Measurements from ENCODE around the gene HRH2. TPM values are rescaled to one million over a fixed set of nuclear protein-coding genes. Genes with fewer than 3 reads are reported as not detected.

HRH2 gene
- total RNA-seq, 1 experiment from 2014 or later: 3.3 TPM

DNA sequence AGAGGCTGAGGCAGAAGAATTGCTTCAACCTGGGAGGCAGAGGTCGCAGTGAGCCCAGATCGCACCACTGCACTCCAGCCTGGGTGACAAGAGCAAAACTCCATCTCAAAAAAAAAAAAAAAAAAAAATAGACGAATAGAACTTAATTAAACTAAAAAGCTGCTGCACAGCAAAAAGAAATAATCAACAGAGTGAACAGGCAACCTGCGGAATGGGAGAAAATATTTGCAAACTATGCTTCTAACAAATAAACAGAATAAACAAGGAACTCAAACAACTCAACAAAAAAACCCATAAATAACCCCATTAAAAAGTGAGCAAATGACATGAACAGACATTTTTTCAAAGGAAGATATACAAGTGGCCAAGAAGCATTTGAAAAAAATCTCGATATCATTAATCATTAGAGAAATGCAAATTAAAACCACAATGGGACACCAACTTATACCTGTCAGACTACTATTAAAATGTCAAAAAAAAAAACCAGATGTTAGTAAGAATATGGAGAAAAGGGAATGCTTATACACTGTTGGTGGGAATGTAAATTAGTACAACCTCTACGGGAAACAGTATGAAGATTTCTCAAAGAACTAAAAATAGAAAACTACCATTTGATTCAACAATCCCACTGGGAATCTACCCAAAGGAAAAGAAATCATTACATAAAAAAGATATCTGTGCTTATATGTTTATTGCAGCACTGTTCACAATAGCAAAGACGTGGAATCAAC, 21.9 kb upstream of the HRH2 start:
- Histone ChIP-seq H3K79me2 (ENCODE audit: insufficient read depth, low read length) (no peaks in the 10 kb centered on the region), H3K27me3 (ENCODE audit: insufficient read depth, low read length) (no peaks in the 10 kb centered on the region), H3K4me2 (ENCODE audit: insufficient read depth, insufficient read length, low read length) (no peak overlapping the region), H4K8ac (replicated peaks; ENCODE audit: insufficient read length, low read depth, low read length) (no peak overlapping the region), H3K9ac (ENCODE audit: extremely low read depth, insufficient read length, low read length) (no peak overlapping the region), H2BK12ac (ENCODE audit: insufficient read length, low read depth, low read length) (no peak overlapping the region), H3K23ac (ENCODE audit: insufficient read length, low read depth, low read length) (no peak overlapping the region), H3T11ph (ENCODE audit: low read length) (no peak overlapping the region), H2AK5ac (ENCODE audit: insufficient read length, low read length) (no peak overlapping the region), H3K4me1 (ENCODE audit: insufficient read depth, low read length) (peaks cover 9% of the 10 kb centered on the region; the same call in 1 of the 2 replicates), H3K79me1 (ENCODE audit: insufficient read depth, low read depth, low read length, poor library complexity, severe bottlenecking) (no peaks in the 10 kb centered on the region), H3K23me2 (ENCODE audit: insufficient read length, low read depth, low read length, poor library complexity, severe bottlenecking) (no peaks in the 10 kb centered on the region), H3K27ac (ENCODE audit: insufficient read length, low read depth, low read length) (no peak overlapping the region), H2BK15ac (ENCODE audit: low read depth, low read length) (no peak overlapping the region), H4K91ac (ENCODE audit: insufficient read length, low read depth, low read length) (no peak overlapping the region), H2BK20ac (ENCODE audit: low read depth, low read length, poor library complexity, severe bottlenecking) (no peak overlapping the region), H4K20me1 (ENCODE audit: control insufficient read depth, insufficient read depth, insufficient read length) (no peaks in the 10 kb centered on the region), H2BK120ac (ENCODE audit: low read depth, low read length, poor library complexity, severe bottlenecking) (no peak overlapping the region), H2BK5ac (ENCODE audit: insufficient read length, low read length) (no peak overlapping the region), H3K56ac (ENCODE audit: insufficient read length, low read depth, low read length) (no peak overlapping the region), H3K14ac (ENCODE audit: insufficient read depth, low read length) (no peak overlapping the region), H2AFZ (ENCODE audit: low read length) (no peak overlapping the region), H4K5ac (ENCODE audit: insufficient read length, low read depth, low read length) (no peak overlapping the region), H3K4ac (ENCODE audit: low read depth, low read length) (no peak overlapping the region), H3K9me3 (ENCODE audit: control insufficient read depth, low read depth, low read length) (no peaks in the 10 kb centered on the region), H3K18ac (ENCODE audit: insufficient read length, low read depth, low read length) (no peak overlapping the region)
- Mint-ChIP-seq H3K9me3 (peaks cover 0 to 8% of the 10 kb centered on the region in 2 experiments; a peak in 4 of 5 replicates), H3K27ac (no peak overlapping the region), H3K4me3 (no peak overlapping the region), H3K4me1 (peaks cover 40 to 42% of the 10 kb centered on the region in 2 experiments), H3K27me3 (ENCODE audit: low read depth) (no peaks in the 10 kb centered on the region), H3K36me3 (ENCODE audit: insufficient read depth in 1 of 3, low read depth in 3 of 3) (peaks cover 0 to 5% (median 2%) of the 10 kb centered on the region in 3 experiments; a peak in 1 of 7 replicates)
- no CpG with 5 or more reads among the region's 7 CpGs for WGBS (ENCODE audit: extremely low coverage, insufficient read length, low lambda C conversion rate)
- DNase-seq: no peak
- TF ChIP-seq, protein P1, sequence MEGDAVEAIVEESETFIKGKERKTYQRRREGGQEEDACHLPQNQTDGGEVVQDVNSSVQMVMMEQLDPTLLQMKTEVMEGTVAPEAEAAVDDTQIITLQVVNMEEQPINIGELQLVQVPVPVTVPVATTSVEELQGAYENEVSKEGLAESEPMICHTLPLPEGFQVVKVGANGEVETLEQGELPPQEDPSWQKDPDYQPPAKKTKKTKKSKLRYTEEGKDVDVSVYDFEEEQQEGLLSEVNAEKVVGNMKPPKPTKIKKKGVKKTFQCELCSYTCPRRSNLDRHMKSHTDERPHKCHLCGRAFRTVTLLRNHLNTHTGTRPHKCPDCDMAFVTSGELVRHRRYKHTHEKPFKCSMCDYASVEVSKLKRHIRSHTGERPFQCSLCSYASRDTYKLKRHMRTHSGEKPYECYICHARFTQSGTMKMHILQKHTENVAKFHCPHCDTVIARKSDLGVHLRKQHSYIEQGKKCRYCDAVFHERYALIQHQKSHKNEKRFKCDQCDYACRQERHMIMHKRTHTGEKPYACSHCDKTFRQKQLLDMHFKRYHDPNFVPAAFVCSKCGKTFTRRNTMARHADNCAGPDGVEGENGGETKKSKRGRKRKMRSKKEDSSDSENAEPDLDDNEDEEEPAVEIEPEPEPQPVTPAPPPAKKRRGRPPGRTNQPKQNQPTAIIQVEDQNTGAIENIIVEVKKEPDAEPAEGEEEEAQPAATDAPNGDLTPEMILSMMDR (conservative IDR thresholded peaks at IDR 0.05): no peak
